Breast epithelium (tissue), 3 donors: Measurements from ENCODE around the gene CHST9.

ENCODE experiments used
- CTCF ChIP-seq, 3 donors: fragments of 450-650 bp; IDR thresholded peaks; one replicate each; pipeline ENCODE4 v1.5.1; 2016 to 2017; ENCODE audit warnings: antibody characterized with exemption in 3 of 3, mild to moderate bottlenecking in 3 of 3, moderate library complexity in 3 of 3
- POLR2AphosphoS5 ChIP-seq, 3 donors: sonication (generic); formaldehyde crosslinking; IDR thresholded peaks; one replicate each; pipeline ENCODE4 v1.6.1; 2017; ENCODE audit warnings: antibody characterized with exemption in 3 of 3

- no peak for TF ChIP-seq CTCF (IDR thresholded peaks at IDR 0.05)
- TF ChIP-seq POLR2AphosphoS5 (IDR thresholded peaks at IDR 0.05) = no peak
Observed at GRCh38 chr18:27185025-27185763, at the start of gene CHST9.
